ENCODE results near the gene BHLHA15.
A peak's percentile ranks its signal among the peaks of the same experiment; 100 is the strongest.

The BHLHA15 gene

DNA sequence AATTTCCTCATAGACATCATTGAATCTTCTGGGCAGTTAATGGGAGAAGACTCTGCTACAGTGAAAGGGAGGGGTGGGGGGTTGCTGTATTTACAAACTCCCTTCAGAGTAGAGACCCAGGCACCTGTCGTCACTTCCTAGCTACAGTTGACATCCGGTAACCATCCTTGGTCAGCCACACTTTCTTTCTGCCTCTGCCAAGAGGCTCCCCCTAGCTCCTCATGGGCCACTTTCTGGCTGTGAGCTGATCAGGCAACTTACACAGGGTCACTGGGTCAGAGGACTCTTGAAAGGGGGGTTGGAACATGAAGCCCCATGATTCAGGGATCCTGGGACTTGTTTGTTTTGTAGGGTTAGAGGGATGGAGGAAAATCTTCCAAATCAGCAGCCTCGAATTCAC, 39.5 kb downstream of the BHLHA15 start:
- peaks cover 67% of the 10 kb centered on the region for H3K4me1 Mint-ChIP-seq
- peaks cover 40% of the 10 kb centered on the region for H3K36me3 Mint-ChIP-seq
- CTCF ChIA-PET: interaction anchor here (0.7 to 1.8 kb wide), 6 partner anchors 16 to 280 kb away, joined by 3 to 9 read pairs (median 3); no protein-coding TSS in a partner anchor
- peak; percentile 78 for DNase-seq
- H3K27ac Mint-ChIP-seq: peak overlapping the region; percentile 100
- no peaks in the 10 kb centered on the region for H3K9me3 Mint-ChIP-seq
- no peaks in the 10 kb centered on the region for H3K27me3 Mint-ChIP-seq
- H3K4me3 Mint-ChIP-seq: peak overlapping the region; percentile 94

DNA sequence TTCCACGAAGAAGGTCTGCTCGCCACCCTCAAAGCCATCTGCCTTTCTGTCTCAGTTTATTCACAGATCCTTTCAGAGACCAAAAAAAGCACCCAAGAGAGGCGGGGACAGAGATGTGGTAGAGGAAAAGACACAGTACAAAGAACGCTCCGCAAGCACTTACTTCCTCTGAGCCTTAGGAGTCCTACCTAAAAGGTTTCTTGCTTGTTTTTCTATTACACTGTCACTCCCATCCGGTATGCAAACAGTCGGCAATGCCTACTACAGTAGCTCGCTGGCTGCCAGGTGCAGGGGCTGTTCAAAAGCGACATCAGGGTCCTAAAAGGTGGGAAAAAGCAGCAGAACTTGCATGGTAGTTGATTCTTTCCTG, 40.0 kb downstream of the BHLHA15 start:
- no peaks in the 10 kb centered on the region for H3K27me3 Mint-ChIP-seq
- H3K27ac Mint-ChIP-seq: peak overlapping the region; percentile 100
- peak; percentile 72 for DNase-seq
- H3K9me3 Mint-ChIP-seq: no peaks in the 10 kb centered on the region
- H3K36me3 Mint-ChIP-seq: peaks cover 42% of the 10 kb centered on the region
- peak overlapping the region; percentile 94 for H3K4me3 Mint-ChIP-seq
- peaks cover 69% of the 10 kb centered on the region for H3K4me1 Mint-ChIP-seq
- CTCF ChIA-PET: interaction anchor here (0.6 to 1.8 kb wide), 6 partner anchors 19 to 230 kb away, joined by 3 to 9 read pairs (median 3); no protein-coding TSS in a partner anchor

DNA sequence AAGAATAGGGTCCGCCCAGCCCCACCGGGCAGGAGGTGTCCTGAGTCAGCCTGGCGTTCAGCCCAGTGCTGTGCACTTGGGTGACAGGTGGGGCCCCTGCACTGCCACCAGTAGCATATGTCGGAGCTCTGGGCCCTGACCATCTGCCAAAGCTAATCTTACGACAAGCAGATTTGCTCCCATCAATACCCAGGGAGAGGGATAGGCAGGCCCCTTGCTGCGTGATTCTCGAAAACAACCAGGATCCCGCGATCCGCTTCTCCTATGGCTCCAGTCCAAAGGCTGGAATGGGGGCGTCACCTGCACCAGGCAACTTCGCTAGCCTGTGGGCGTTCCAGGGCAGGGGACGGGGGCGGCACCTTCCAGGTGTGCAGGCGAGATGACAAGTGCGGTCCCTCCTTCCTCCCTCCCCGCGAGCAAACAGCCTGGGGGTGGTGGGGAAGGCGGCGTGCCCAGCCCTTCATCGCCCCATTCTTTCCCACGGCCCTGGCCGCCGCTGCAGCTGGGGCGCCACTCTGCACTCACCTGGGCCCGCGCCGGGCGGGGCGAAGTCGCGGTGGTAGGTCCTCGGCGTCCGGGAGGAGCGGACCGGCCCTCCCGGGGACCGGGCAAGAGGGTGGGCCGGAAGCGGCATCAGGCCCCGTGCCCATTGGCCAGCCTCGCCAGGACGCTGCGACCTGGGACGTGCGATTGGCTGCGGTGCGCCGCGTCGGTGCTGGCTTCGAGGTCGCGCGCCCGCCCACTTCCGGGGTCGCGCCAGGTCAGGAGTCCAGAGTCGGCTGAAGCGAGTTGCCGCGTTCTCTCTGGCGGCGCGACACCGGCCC, 40.6 kb downstream of the BHLHA15 start, which contains the start of gene TECPR1:
Gene TECPR1 (minus strand): TSS at position 632 of the 824 bp plus-strand sequence. CDS start 6,086 bp downstream, outside the sequence.
- Mint-ChIP-seq H3K27ac (peak within 1 kb of the TSS; percentile 100), H3K36me3 (peaks cover 48% of the 10 kb centered on the region), H3K9me3 (no peaks in the 10 kb centered on the region), H3K27me3 (no peaks in the 10 kb centered on the region), H3K4me3 (peak within 1 kb of the TSS; percentile 94), H3K4me1 (peaks cover 75% of the 10 kb centered on the region)
- CTCF ChIA-PET: interaction anchor here (0.6 to 2.0 kb wide), 5 partner anchors 15 to 146 kb away, joined by 3 to 6 read pairs (median 3); no protein-coding TSS in a partner anchor
- DNase-seq: peak; percentile 93

DNA sequence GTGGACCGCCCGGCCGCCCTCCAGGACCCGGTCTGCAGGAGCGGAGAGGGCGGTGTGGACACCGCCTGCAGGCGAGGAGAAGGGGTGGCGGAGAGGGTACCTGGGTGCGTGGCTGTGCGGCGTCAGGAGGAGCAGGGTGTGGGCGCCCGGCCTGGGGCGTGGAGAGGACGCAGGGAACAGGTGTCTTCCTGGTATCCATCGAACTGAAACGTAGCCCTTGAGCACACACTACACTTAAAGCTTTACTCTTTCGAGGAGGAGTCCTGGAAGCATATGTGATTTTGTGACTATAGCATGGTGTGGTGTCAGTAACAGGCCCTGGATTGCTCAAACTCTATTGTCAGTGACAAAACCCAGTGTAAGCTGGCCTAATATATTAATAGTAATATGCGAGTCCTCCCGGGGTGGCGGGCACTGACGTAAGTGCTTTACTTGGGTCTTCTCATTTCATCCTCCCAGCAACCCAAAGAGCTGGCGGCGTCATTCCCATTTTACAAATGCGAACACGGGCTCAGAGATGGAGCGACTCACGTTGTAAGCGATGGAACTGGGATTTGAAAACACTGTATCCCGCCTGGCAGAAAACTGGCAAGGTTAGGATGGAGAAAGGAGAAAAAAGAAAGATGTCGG, 41.3 kb downstream of the BHLHA15 start:
- Mint-ChIP-seq H3K9me3 (no peaks in the 10 kb centered on the region), H3K4me1 (peaks cover 72% of the 10 kb centered on the region), H3K27ac (peak overlapping the region; percentile 100), H3K27me3 (no peaks in the 10 kb centered on the region), H3K36me3 (peaks cover 49% of the 10 kb centered on the region), H3K4me3 (peak overlapping the region; percentile 94)
- DNase-seq: no peak
- CTCF ChIA-PET: interaction anchor here (0.7 to 2.0 kb wide), 3 partner anchors 9 to 231 kb away, joined by 3 to 6 read pairs (median 3); no protein-coding TSS in a partner anchor

DNA sequence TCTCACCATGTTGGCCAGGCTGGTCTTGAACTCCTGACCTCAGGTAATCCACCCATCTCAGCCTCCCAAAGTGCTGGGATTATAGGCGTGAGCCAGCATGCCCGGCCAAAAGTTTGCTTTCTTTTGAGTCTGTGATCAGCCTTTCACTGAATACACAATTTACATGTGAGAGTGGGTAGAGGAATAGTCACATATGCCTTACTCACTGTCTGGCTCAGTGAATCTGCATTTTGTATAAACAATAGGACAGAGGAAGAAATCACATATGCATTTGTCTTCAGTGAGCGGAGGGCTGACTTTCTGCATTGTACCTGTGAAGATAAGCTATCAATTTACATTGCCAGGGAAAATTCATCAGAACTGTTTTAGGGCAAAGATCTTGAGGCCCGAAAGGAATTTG, 43.3 kb downstream of the BHLHA15 start:
- Mint-ChIP-seq H3K27ac (peak overlapping the region; percentile 78), H3K27me3 (no peaks in the 10 kb centered on the region), H3K36me3 (peaks cover 48% of the 10 kb centered on the region), H3K4me3 (peak overlapping the region; percentile 44), H3K4me1 (peaks cover 57% of the 10 kb centered on the region), H3K9me3 (no peaks in the 10 kb centered on the region)
- CTCF ChIA-PET: no interaction called here
- no peak for DNase-seq

DNA sequence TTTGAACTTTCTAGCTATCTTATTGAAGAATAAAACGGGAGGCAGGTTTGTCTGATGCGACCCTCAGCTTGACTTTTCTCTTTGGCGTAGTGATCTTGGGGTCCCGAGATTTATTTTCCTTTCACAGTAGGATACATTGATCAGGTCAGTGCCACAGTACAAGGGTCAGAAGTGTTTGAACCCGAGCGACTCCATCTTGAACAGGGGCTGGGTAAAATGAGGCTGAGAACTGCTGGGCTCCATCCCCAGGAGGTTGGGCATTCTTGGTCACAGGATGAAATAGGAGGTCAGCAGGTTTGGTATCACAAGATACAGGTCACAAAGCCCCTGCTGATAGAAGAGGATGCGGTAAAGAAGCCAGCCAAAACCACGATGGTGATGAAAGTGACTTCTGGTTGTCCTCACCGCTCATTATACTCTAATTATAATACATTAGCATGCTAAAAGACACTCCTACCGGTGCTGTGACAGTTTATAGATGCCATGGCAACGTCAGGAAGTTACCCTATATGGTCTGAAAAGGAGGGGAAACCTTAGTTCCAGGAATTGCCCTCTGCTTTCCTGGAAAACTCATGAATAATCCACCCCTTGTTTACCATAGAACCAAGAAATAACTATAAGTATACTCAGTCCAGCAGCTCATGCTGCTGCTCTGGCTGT, 43.8 kb downstream of the BHLHA15 start:
- CTCF ChIA-PET: no interaction called here
- peaks cover 53% of the 10 kb centered on the region for H3K4me1 Mint-ChIP-seq
- H3K4me3 Mint-ChIP-seq: peak overlapping the region; percentile 44
- H3K27me3 Mint-ChIP-seq: no peaks in the 10 kb centered on the region
- peaks cover 45% of the 10 kb centered on the region for H3K36me3 Mint-ChIP-seq
- no peaks in the 10 kb centered on the region for H3K9me3 Mint-ChIP-seq
- peak; percentile 49 for DNase-seq
- peak overlapping the region; percentile 78 for H3K27ac Mint-ChIP-seq

DNA sequence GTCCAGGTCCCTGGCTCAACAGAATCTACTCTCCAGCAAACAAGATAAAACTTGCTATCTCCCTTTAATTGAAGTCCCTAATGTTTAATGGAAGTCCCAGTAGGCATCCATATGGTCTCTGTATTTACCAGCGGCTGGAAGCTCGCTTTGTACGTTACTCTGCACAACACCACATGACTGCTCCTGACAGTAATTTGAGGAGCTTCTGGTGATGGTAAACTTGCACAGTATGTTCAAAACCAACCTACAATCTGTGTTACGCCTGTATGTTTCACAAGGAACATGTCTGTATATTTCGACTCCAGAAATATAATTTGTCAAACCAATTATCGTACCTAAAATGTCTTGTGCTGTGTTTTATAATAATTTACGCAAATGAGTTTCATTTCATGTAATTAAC, 45.2 kb downstream of the BHLHA15 start:
- peaks cover 44% of the 10 kb centered on the region for H3K4me1 Mint-ChIP-seq
- CTCF ChIA-PET: no interaction called here
- H3K9me3 Mint-ChIP-seq: no peaks in the 10 kb centered on the region
- H3K27ac Mint-ChIP-seq: peak overlapping the region; percentile 75
- peaks cover 52% of the 10 kb centered on the region for H3K36me3 Mint-ChIP-seq
- no peak overlapping the region for H3K4me3 Mint-ChIP-seq
- no peak for DNase-seq
- no peaks in the 10 kb centered on the region for H3K27me3 Mint-ChIP-seq

DNA sequence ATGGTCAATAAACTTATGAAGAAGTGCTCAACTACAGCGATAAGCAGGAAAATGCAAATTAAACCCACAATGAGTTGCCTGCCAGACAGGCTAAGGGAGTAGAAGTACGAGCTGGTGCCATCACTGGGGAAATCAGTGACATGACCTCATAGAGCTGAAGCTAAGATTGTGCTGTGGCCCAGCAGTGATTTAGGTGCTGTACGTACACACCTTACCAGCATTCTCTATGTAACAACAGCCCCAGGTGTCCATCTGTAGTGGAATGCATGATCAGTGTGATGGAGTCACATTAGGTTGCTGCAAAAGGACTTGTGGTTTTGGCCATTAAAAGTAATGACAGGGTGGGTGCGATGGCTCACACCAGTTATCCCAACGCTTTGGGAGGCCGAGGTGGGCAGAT, 46.5 kb downstream of the BHLHA15 start:
- Mint-ChIP-seq H3K27me3 (no peaks in the 10 kb centered on the region), H3K36me3 (peaks cover 57% of the 10 kb centered on the region), H3K4me1 (peaks cover 40% of the 10 kb centered on the region), H3K9me3 (peaks cover 2% of the 10 kb centered on the region), H3K4me3 (no peak overlapping the region), H3K27ac (no peak overlapping the region)
- CTCF ChIA-PET: no interaction called here
- no peak for DNase-seq

Measured in activated naive CD4-positive, alpha-beta T cell treated with anti-CD3 and anti-CD28 coated beads, Interleukin-2, amount 10 ng/mL, durations not matched to agents 7 days and 5 days (primary cell).